Pancreas (tissue), 10 donors: Measurements from ENCODE around the gene ATP5F1E. TPM values are rescaled to one million over a fixed set of nuclear protein-coding genes. Genes with fewer than 3 reads are reported as not detected.
A peak's percentile ranks its signal among the peaks of the same experiment; 100 is the strongest.

ENCODE experiments used
- ATAC-seq, 4 donors: fragments of 200-7000 bp; cut with Tn5 transposase; one replicate each; pipeline versions ENCODE4 v1.8.0 to v1.9.1; 2020; ENCODE audit warnings: mild to moderate bottlenecking in 4 of 4, moderate library complexity in 4 of 4
- DNase-seq, 6 donors: peaks; one replicate each; pipeline ENCODE4 v3.0.0-alpha.2; 2020
- FAIRE-seq: peaks from 2 replicates; lab custom pipeline; 2012; peaks lifted over from hg19 to GRCh38; lab: Jason Lieb, UNC
- H3K27ac ChIP-seq, 4 donors: fragments of 200-600 bp; sonication (generic); 1 replicate in 3 of 4; 2 replicates in 1 of 4; pipeline versions ENCODE4 v1.5.0 to v1.8.0; 2020
- H3K27me3 ChIP-seq, 4 donors: fragments of 200-600 bp; one replicate each; pipeline ENCODE4 v1.8.0; 2021
- H3K36me3 ChIP-seq, 3 donors: fragments of 200-600 bp; sonication (generic) in 1 of 3; one replicate each; pipeline versions ENCODE4 v1.5.0 to v1.8.0; 2020 to 2021
- H3K4me1 ChIP-seq, 3 donors: fragments of 200-600 bp; one replicate each; pipeline ENCODE4 v1.8.0; 2021
- H3K4me3 ChIP-seq, 4 donors: fragments of 200-600 bp; sonication (generic) in 2 of 4; one replicate each; pipeline versions ENCODE4 v1.5.0 to v1.8.0; 2020 to 2021
- H3K9me3 ChIP-seq, 4 donors: fragments of 200-600 bp; one replicate each; pipeline ENCODE4 v1.8.0; 2021
- CTCF ChIP-seq, 4 donors: fragments of 200-600 bp; sonication (generic) in 3 of 4; IDR thresholded peaks; one replicate each; pipeline versions ENCODE4 v1.5.0 to v1.8.0; 2021; ENCODE audit warnings: antibody characterized with exemption in 4 of 4
- WGBS, 2 donors: extraction: QIAGEN DNeasy Blood & Tissue Kit; methylation state at CpG; one replicate each; pipeline ENCODE4 v1.1.7; 2013; 5-methylcytosine and 5-hydroxymethylcytosine counted together
- intact Hi-C, 3 donors: fragments of 100-400 bp; cut with DNase I; formaldehyde crosslinking; loops; one replicate each; pipeline versions ENCODE4 v1.11.1 to v1.14.2; 2022
- polyA plus RNA-seq, 2 donors: library from polyadenylated mRNA; stranded (reverse); fragments of 200-250 nt; gene quantifications; one replicate each; pipeline ENCODE4 v1.2.3, GENCODE V29; 2013
- total RNA-seq, 6 donors: library from RNA; stranded (reverse); fragmentation: NEBNext Ultra II Directional in 4 of 6; extraction: Animal tissue kit (Norgen Biotek cat#: 25700) in 4 of 6; gene quantifications; one replicate each; pipeline versions ENCODE4 v1.2.1 to v1.2.4, GENCODE V29; 2021 to 2023
- donor health status: healthy with polysubstance abuse.
- donor health status: DM: no; HTN: no; CAD: no; lungs with moderate emphysema.
- donor health status: DM: no; HTN: no; CAD: no.
- donor health status: control.
- donor health status: control.
- donor health status: Bipolar disorder and iron deficiency.
- donor health status: DM: yes; HTN: yes; CAD: no.
- donor health status: DM: no; HTN: no; CAD: no.
- donor health status: DM: no; HTN: no; CAD: no.
- donor health status: DM: yes; HTN: yes; CAD: no.

The ATP5F1E gene
- total and polyA plus RNA-seq, 8 donors = 11.2 to 38.0 (median 23.8) TPM

- H3K9me3 ChIP-seq = no peaks in the 10 kb centered on the region
- peak overlapping the region; percentile 31 to 84 (median 53) for H3K27ac ChIP-seq
- peak; percentile 2 to 18 (median 16) for ATAC-seq
- intact Hi-C loops = no loop called here
- peaks cover 5 to 12% (median 11%) of the 10 kb centered on the region in 3 donors for H3K4me1 ChIP-seq
- H3K4me3 ChIP-seq = peak overlapping the region; percentile 77 to 92 (median 84)
- WGBS, 2 donors = 21 to 26% methylated on average over 29 of the region's 29 CpGs
- H3K27me3 ChIP-seq = no peaks in the 10 kb centered on the region
- H3K36me3 ChIP-seq = no peaks in the 10 kb centered on the region
- FAIRE-seq = no peak
- no peak for TF ChIP-seq CTCF (IDR thresholded peaks at IDR 0.05)
- peak in 2 of 6 donors; percentile 65 to 83 for DNase-seq
These were observed 25.8 kb downstream of the ATP5F1E start for GRCh38 chr20:59006167-59006863.

GRCh38 chr20:59005523-59006166 is 26.5 kb downstream of the ATP5F1E start:
- Histone ChIP-seq H3K4me3 (peak overlapping the region; percentile 77 to 92 (median 84)), H3K27me3 (no peaks in the 10 kb centered on the region), H3K9me3 (no peaks in the 10 kb centered on the region), H3K36me3 (peaks cover 0 to 5% (median 0%) of the 10 kb centered on the region in 3 donors), H3K27ac (peak overlapping the region in 2 of 4 donors; percentile 74 to 84), H3K4me1 (peaks cover 5 to 12% (median 11%) of the 10 kb centered on the region in 3 donors)
- no peak for DNase-seq
- intact Hi-C loops = no loop called here
- TF ChIP-seq CTCF (IDR thresholded peaks at IDR 0.05) = no peak
- FAIRE-seq = no peak
- no peak for ATAC-seq
- WGBS, 2 donors = 70 to 72% methylated on average over 3 of the region's 3 CpGs

- ATAC-seq = peak in 3 of 4 donors; percentile 12 to 66 (median 57)
- no peaks in the 10 kb centered on the region for H3K9me3 ChIP-seq
- peak in 2 of 6 donors; percentile 58 to 64 for DNase-seq
- H3K4me3 ChIP-seq = peak overlapping the region in 3 of 4 donors; percentile 12 to 92 (median 84)
- intact Hi-C loops = no loop called here
- 58 to 60% methylated on average over 16 to 17 of the region's 17 CpGs for WGBS, 2 donors
- peaks cover 5 to 12% (median 11%) of the 10 kb centered on the region in 3 donors for H3K4me1 ChIP-seq
- peak overlapping the region in 2 of 4 donors; percentile 74 to 84 for H3K27ac ChIP-seq
- H3K27me3 ChIP-seq = no peaks in the 10 kb centered on the region
- no peak for FAIRE-seq
- no peak for TF ChIP-seq CTCF (IDR thresholded peaks at IDR 0.05)
- H3K36me3 ChIP-seq = peaks cover 0 to 5% (median 0%) of the 10 kb centered on the region in 3 donors
These were observed 27.2 kb downstream of the ATP5F1E start for GRCh38 chr20:59004763-59005522.

- intact Hi-C loops = no loop called here
These were observed 27.7 kb downstream of the ATP5F1E start for GRCh38 chr20:59004493-59004762.

More at GRCh38 chr20:59004493-59004762, 27.7 kb downstream of the ATP5F1E start:
- Histone ChIP-seq H3K36me3 (peaks cover 0 to 5% (median 0%) of the 10 kb centered on the region in 3 donors), H3K9me3 (no peaks in the 10 kb centered on the region), H3K4me1 (peaks cover 5 to 12% (median 11%) of the 10 kb centered on the region in 3 donors), H3K4me3 (peak overlapping the region in 1 of 4 donors; percentile 7), H3K27ac (peak overlapping the region in 2 of 4 donors; percentile 74 to 84), H3K27me3 (no peaks in the 10 kb centered on the region)
- DNase-seq = peak in 2 of 6 donors; percentile 65 to 68
- WGBS, 2 donors = 61 to 73% methylated on average over 4 of the region's 4 CpGs
- TF ChIP-seq CTCF (IDR thresholded peaks at IDR 0.05) = no peak
- no peak for ATAC-seq
- no peak for FAIRE-seq
